Retina (tissue), 1 donor: ENCODE measurements around the gene MX1.

Experiments
- DNase-seq: peaks from one replicate; pipeline ENCODE4 v3.0.0-alpha.2; 2016

Gene MX1

DNA sequence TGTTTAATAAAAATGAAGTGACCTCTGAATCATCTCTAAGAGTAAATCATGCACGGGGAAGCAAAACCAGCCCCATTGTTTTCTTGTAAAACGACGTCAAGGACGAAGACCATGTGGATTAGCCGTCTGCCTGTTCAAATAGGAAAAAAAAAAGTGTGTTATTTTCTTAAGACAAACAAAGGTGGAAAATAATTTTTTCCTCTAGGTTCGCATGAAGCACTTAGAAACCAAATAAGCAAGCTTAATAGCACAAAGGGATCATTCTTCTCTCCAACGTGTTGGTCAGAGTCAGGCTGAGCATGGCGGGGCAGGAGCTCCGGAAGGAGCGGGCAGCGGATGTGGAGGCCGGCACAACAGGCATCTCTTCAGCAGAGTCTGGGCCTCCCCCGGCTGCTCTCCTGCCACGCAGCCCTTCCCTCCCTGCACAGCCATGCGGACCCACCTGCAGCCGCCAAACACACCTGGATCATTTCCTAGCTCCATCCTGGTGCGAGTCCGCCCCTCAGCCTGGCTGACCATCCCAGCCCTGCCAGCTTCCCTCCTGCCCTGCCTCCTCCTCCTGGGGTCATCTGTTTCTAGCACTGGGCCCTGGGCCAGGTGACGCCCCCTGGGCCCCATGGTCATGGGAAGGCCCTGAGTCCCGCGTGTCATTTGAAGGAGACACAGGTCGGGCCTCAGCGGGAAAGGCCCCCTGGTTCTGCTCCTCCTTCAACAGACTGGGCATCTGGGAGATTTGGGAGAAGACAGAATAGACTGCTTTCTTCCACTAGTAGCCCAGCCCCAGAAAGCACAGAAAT lies 40.2 kb downstream of the MX1 start:
- DNase-seq: no peak

DNA sequence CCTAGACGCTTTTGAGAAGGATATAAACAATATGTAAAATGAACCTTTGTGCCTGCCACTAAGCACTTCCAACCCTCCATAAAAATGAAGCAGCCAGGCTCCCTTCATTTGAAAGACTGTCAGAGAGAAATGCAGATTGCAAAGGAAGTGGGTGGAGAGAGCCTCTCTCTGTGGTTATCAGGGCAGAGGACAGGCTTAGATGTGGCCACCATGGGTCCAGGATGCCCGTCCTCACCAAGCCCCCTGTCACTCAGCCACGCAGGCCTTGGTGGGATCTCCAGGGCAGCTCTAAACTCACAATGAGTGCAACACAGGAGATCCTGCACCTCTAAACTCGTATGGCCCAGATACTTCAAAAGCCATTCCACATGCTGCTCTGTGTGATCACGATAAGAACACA lies 44.0 kb downstream of the MX1 start:
- no peak for DNase-seq

DNA sequence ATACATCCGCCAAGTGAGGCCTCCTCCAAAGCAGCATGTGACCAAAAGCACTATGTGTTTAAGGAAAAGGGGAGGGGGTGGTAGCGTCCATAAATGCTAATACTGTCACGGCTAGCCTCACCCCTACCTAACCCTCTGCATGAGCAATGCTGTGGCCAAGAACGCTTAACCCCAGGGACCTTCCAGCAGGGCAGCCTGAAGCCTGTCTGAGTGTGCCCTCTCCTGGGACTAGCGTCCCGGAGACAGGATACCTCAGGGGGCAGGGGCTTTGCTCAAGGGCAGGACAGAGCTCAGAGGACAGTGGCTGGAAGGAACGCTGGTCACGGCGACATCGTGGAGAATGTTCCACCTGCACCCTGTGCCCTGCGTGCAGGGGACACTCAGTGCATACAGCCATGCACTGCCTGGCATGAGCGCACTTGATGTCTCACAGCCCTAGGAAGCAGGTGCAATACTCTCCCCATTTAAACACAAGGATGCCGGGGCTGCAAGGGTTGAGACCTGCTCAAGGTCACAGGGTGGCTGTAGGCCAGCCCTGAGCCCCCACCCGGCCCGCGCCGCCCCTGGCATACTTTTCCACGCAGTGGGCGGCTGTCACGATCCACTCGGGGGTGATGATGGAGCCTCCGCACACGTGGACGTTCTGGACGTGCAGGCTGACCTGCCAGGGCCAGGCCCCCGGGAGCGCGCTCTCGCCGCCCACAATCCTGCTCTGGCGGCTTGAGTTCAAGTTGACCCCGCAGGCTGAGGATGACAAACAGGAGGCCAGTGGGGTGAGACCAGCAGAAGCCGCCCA lies 46.9 kb downstream of the MX1 start:
- DNase-seq: no peak

GRCh38 chr21:41475714-41476420 lies 49.8 kb downstream of the MX1 start:
- DNase-seq: no peak

DNA sequence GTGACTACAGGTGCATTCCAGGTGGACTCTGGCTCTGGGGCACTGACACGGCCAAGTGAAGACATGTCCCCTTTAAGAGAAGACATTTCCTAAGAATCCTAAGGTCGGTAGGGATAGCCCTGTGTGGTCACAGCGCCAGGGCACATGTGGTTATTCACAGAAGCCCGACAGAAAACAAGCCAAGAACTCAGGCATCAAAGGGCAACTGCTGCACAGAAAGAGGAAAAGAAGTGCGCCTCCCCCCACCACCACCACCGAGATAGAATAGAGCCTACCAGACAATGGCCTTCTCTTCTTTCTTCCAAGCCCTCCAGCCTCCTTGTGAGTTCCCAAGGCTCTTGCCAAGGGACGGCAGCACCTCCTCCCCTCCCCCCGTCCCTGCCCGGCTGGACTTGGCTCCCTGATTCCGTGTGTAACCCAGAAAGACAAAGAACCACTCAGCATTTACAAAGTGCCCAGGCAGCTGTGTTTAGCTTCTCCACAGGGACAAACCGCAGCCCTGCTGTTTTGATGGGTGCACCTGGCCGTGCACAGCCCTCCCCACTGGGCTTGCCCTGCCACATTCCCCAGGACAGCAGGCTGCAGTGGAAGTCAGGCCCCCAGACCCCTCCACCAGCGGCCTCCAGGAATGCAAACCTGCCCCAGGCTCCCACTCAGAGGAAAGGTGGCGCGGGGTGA lies 51.7 kb downstream of the MX1 start:
- peak; percentile 52 for DNase-seq

DNA sequence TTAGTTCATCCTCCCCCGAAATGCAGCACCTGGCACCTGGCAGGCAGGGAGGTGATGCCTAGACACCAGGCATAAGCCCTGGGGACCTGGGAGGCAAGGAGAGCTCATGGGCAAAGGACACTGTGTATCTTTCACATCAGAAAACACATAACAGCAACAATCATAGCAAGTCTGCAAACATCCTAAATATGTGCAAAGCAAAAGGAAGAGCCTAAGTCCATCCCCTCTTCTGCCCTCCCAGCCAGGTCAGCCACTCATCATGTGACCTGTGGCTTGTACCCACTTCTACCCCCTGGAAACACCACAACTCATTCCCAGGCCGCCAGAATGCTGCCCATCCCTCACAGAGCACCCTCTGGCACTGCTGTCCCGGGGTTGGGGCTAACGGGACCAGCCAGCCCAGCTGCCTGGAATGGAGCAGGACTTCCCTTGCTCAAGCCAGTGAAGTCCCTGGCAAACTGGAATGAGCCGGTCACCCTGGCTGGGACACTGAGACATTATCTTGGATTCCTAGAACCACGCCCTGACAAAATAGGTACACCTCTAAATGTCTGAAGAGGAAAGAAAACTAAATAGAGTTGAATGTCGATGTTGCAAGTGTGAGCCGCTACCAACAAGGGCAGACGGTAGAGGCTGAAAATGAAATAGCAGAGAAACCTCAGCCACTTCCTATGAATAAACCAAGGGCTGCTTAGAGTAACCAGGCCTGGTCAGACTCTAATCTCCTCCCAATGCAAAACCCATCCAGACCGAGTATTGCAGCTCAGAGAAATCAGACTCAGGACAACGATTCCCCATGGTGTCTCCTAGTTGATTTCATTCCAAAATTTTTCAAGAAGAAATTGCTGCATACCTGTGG lies 52.5 kb downstream of the MX1 start:
- no peak for DNase-seq

DNA sequence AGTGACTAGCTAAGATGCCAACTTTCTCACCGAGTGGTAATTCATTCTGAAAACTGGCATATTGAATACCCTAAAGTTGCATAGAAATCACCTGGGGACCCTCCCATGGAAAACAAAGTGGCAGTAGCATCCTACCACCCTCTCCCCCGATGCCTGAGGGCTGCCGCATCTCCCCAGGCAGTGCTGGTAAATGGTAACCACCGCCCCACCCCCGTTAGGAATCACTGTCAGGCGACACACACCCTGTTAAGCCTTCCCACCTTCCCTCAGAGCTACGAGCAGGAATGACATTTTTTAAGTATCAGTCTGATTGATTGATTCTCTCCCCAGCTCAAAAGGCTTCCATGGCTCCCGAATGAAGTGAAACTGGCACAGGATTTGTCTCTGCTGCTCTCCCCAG lies 53.6 kb downstream of the MX1 start:
- DNase-seq: no peak

GRCh38 chr21:41480086-41480690 lies 54.1 kb downstream of the MX1 start:
- DNase-seq: no peak

- no peak for DNase-seq
Measured at GRCh38 chr21:41481191-41481590, 55.2 kb downstream of the MX1 start.

- DNase-seq: no peak
Measured at GRCh38 chr21:41482301-41482700, 56.3 kb downstream of the MX1 start.

GRCh38 chr21:41482980-41483379 lies 56.9 kb downstream of the MX1 start:
- DNase-seq: no peak

- DNase-seq: no peak
Measured at GRCh38 chr21:41483415-41483814, 57.4 kb downstream of the MX1 start.

- no peak for DNase-seq
Measured at GRCh38 chr21:41483973-41484372, 57.9 kb downstream of the MX1 start.

DNA sequence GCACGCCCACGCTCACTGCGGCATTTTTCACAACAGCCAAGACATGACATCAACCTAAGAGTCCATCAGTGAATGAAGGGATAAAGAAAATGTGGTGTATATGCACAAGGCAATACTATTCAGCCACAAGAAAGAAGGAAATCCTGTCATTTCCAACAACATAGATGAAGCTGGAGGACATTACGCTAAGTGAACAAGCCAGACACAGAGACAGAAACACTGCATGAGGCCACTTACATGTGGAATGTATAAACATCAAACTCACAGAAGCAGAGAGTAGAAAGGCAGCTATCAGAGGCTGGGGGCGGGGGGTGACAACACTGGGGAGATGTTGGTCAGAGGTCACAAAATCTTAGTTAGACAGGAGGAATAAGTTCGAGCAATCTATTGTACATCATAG lies 61.0 kb downstream of the MX1 start:
- DNase-seq: no peak

DNA sequence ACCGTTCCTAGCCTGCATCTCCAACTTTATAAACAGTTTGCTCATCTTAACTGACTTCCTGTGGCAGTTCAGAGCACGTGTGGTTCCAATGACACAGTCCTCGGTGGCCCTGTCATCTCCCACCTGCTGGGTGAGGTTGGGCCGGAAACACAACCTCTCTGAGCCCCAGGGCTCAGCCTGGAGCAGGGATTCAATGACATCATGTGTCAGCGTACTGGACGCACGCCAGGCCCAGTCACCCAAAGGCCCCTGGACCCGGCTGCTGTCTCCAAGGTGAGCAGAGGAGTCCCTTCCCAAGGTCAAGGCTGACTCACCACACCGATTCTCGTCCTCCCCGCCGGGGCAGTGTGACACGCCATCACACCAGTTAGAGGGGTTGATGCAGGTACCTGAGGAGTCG lies 62.0 kb downstream of the MX1 start:
- no peak for DNase-seq

GRCh38 chr21:41489329-41489728 lies 63.3 kb downstream of the MX1 start:
- no peak for DNase-seq

- no peak for DNase-seq
Measured at GRCh38 chr21:41490330-41490729, 64.3 kb downstream of the MX1 start.

GRCh38 chr21:41491412-41491811 lies 65.4 kb downstream of the MX1 start:
- DNase-seq: no peak

GRCh38 chr21:41494242-41494641 lies 68.2 kb downstream of the MX1 start:
- no peak for DNase-seq

- no peak for DNase-seq
Measured at GRCh38 chr21:41497008-41497407, 71.0 kb downstream of the MX1 start.

DNA sequence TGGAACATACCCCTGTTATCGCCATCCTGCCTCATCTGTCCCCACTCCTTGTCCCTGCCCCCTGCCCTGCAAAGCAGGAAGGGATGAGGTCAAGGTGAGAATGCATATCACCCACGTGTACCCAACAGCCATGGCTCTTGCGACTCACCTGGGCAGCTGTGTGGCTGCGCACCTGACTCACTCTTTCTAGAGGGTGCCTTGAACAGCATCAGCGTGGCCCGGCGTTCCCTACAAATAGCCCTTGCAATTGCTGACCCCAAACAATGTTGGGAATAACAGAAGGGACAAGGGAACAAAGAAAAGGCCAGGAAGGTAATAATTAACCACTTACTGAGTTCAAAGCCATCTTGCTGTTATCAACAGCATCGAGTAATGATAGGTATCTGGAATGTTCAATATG lies 71.7 kb downstream of the MX1 start:
- DNase-seq: no peak

- DNase-seq: no peak
Measured at GRCh38 chr21:41499920-41500319, 73.9 kb downstream of the MX1 start.
